Activated T-helper 2 cell treated with anti-CD3 and anti-CD28 coated beads, Interferon-gamma antibody, Interleukin-2, Interleukin-4, amounts not matched to agents 10 μg/mL and 5 μg/mL and 100 μg/mL, durations not matched to agents 14 hours and 24 hours and 36 hours (primary cell): ENCODE data around the gene SETD1A. TPM values are rescaled to one million over a fixed set of nuclear protein-coding genes. Genes with fewer than 3 reads are reported as not detected.
A peak's percentile ranks its signal among the peaks of the same experiment; 100 is the strongest.
"Not testable (repeated sequence)": the region's sequence is repeated elsewhere in the genome, so short reads cannot be mapped to it uniquely, and the experiment has no call there.

Experiments used
- DNase-seq: peaks from one replicate; pipeline ENCODE4 v3.0.0; 2021; ENCODE audit warnings: low spot score
- H3K27ac Mint-ChIP-seq: one replicate; pipeline ENCODE4 v1.8.0; 2021; ENCODE audit warnings: mixed read lengths
- H3K27me3 Mint-ChIP-seq: one replicate; pipeline ENCODE4 v1.8.0; 2021; ENCODE audit warnings: low read depth, mixed read lengths
- H3K36me3 Mint-ChIP-seq: one replicate; pipeline ENCODE4 v1.8.0; 2021; ENCODE audit warnings: low read depth, mixed read lengths
- H3K4me1 Mint-ChIP-seq: one replicate; pipeline ENCODE4 v1.8.0; 2021; ENCODE audit warnings: low read depth, mixed read lengths
- H3K4me3 Mint-ChIP-seq: one replicate; pipeline ENCODE4 v1.8.0; 2021; ENCODE audit warnings: low read depth, mild to moderate bottlenecking, moderate library complexity, mixed read lengths
- H3K9me3 Mint-ChIP-seq: one replicate; pipeline ENCODE4 v1.8.0; 2021; ENCODE audit warnings: mixed read lengths
- intact Hi-C: fragments of 100-400 bp; cut with micrococcal nuclease; formaldehyde crosslinking; loops from one replicate; pipeline ENCODE4 v1.15.1; 2023
- total RNA-seq: library from RNA; stranded (reverse); gene quantifications from 2 replicates; pipeline ENCODE4 v1.2.3, GENCODE V29; 2022

Gene SETD1A
- total RNA-seq, 1 donor from 2014 or later = 28.9 TPM

DNA sequence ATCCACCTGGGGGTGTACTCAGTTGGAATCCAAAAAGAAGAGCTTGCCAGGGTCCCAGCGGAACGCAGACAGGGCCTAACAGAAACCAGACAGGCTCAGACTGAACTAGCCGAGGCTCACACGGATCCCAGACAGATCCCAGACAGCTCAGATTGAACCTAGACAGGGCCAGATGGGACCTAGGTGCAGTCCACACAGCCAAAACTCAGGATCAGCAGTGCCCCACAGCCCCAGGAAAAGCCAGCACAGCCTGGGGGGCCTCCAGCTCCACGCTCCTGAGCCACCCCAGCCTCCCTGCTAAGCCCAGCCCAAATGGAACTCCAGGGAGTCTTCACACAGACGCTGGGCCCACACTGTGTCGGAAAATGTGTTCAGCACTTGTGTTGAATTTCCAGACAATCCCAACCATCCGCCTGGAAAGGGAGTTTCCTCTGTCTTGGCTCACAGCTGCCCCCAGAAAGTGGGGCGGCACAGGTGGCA lies 45.3 kb downstream of the SETD1A start:
- intact Hi-C loops = no loop called here
- Mint-ChIP-seq H3K4me3 (no peak overlapping the region), H3K9me3 (no peaks in the 10 kb centered on the region), H3K36me3 (no peaks in the 10 kb centered on the region), H3K27me3 (peaks cover 6% of the 10 kb centered on the region), H3K27ac (no peak overlapping the region), H3K4me1 (no peaks in the 10 kb centered on the region)
- DNase-seq = no peak

DNA sequence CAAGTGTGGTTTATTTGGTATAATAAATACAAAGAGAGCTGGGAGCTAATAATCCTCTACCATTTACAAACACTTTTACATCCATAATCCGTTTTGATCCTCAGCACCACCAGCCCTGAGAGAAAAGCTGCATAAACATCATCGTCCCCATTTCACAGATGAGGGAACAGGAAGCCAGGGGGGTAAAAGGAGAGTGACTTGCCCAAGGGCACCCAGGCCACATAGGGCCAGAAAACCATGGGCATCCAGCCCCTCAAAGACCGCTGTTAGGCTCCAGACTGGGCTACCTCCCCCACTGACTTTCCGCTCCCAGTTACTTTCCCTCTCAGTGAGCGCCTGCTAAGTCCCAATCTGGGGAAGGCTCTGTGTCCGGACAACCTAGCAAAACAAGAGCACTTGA lies 46.2 kb downstream of the SETD1A start:
- no peaks in the 10 kb centered on the region for H3K9me3 Mint-ChIP-seq
- H3K4me3 Mint-ChIP-seq = no peak overlapping the region
- no peak overlapping the region for H3K27ac Mint-ChIP-seq
- H3K27me3 Mint-ChIP-seq = peaks cover 6% of the 10 kb centered on the region
- DNase-seq = no peak
- intact Hi-C loops = no loop called here
- no peaks in the 10 kb centered on the region for H3K36me3 Mint-ChIP-seq
- H3K4me1 Mint-ChIP-seq = no peaks in the 10 kb centered on the region

DNA sequence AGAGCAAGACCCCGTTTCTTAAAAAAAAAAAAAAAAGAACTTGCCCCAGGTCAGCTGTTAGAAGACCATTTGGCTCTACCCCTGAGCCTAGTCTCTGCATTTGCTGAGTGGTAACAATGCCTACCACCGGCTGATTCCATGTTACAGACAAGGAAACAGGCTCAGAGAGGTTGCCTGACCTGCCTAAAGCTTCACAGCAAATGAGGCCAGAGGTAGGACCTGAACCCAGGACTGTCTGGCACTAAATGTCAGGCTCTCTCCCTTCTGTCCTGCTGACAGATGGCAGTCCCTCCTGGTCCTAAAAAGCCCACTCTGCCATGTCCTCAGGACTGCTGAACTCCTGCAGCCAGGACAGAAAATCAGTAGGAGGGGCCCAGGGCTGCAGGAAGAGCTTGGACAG lies 47.1 kb downstream of the SETD1A start:
- H3K4me3 Mint-ChIP-seq = no peak overlapping the region
- H3K27ac Mint-ChIP-seq = no peak overlapping the region
- peaks cover 13% of the 10 kb centered on the region for H3K27me3 Mint-ChIP-seq
- no peaks in the 10 kb centered on the region for H3K4me1 Mint-ChIP-seq
- no peaks in the 10 kb centered on the region for H3K9me3 Mint-ChIP-seq
- intact Hi-C loops = no loop called here
- DNase-seq = no peak
- H3K36me3 Mint-ChIP-seq = no peaks in the 10 kb centered on the region

DNA sequence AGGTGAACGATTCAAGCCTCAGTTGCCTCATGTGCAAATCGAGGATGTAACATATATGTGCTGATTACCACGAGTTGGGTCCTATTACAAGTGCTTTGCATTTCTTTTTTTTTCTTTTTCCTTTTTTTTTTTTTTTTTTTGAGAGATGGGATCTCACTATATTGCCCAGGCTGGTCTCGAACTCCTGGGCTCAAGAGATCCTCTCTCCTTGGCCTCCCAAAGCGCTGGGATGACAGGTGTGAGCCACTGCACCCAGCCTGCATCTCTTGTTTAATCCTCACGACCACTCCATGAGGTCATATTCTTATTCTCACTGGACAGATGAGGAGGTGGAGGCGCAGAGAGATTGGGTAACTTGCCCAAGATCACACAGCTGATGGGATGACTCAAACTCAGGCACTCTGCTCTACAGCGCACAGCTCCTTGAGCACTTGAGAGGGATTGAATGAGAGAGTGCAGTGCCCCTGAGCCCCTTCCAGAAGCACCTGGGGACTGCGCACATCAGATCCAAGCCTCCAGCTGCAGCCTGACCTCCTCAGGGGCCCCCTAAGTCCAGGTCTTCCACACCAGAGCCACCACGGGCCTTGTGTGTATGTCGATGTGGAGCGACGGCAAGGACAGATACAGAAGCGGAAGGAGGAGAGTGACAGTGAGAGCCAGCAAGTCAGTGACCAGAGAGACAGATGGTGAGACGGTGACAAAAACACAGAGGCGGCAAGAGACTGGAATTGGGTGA lies 48.0 kb downstream of the SETD1A start:
- DNase-seq = no peak
- intact Hi-C loops = no loop called here
- no peak overlapping the region for H3K27ac Mint-ChIP-seq
- H3K4me3 Mint-ChIP-seq = no peak overlapping the region
- peaks cover 3% of the 10 kb centered on the region for H3K4me1 Mint-ChIP-seq
- no peaks in the 10 kb centered on the region for H3K36me3 Mint-ChIP-seq
- H3K27me3 Mint-ChIP-seq = peaks cover 18% of the 10 kb centered on the region
- no peaks in the 10 kb centered on the region for H3K9me3 Mint-ChIP-seq

DNA sequence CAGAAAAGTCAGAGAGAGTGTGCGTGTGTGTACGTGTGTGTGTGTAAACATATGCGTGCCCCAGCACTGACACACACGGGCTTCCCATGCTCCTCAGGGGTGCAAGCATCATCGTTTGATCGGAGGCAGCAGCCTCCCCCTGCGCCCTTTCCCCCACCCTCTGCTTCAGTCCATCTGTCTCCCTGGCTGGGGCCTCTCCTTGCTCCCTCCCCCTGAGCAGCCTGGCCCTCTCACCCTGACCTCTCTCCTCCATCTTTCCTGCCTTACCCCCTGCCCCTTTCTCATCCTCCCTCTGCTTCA lies 48.5 kb downstream of the SETD1A start:
- H3K4me1 Mint-ChIP-seq = peaks cover 3% of the 10 kb centered on the region
- H3K36me3 Mint-ChIP-seq = no peaks in the 10 kb centered on the region
- H3K27me3 Mint-ChIP-seq = peaks cover 21% of the 10 kb centered on the region
- H3K27ac Mint-ChIP-seq = no peak overlapping the region
- intact Hi-C loops = no loop called here
- H3K4me3 Mint-ChIP-seq = no peak overlapping the region
- DNase-seq = no peak
- no peaks in the 10 kb centered on the region for H3K9me3 Mint-ChIP-seq

DNA sequence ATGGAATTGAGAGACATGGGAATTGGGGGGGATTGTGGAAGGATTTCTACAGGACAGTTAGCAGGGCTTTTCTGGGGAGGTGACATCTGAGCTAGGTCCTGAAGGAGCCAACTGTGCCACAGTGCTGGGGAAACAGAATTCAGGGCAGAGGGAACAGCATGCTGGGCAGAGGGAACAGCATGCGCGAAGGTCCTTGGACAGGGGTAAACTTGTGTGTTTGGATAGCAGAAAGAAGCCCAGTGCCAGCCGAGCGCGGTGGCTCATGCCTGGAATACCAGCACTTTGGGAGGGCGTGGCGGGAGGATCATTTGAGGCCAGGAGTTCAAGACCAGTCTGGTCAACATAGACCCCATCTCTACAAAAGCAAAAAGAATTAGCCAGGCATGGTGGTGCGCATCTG lies 49.0 kb downstream of the SETD1A start:
- Mint-ChIP-seq H3K27ac (no peak overlapping the region), H3K4me3 (no peak overlapping the region), H3K36me3 (no peaks in the 10 kb centered on the region), H3K9me3 (no peaks in the 10 kb centered on the region), H3K4me1 (peaks cover 3% of the 10 kb centered on the region), H3K27me3 (peaks cover 27% of the 10 kb centered on the region)
- intact Hi-C loops = no loop called here
- no peak for DNase-seq

DNA sequence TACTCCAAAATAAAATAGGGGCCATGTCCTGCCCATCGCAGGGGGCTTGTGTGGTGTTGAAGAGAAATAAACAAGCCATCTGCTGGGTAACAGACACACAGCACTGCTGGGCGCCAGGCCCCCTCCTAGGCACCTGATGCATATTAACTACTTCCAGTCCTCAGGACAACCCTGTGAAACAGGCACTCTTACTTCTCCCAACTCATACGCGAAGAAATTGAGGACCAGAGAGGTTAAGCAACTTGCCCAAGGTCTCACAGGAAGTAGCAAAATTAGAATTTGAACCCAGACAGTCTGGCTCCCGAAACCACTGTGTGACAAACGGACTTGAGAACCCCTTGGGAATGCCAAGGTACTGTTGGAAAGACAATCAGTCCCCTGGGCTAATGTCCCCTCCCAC lies 50.1 kb downstream of the SETD1A start:
- intact Hi-C loops = no loop called here
- DNase-seq = no peak
- Mint-ChIP-seq H3K27me3 (peaks cover 37% of the 10 kb centered on the region), H3K4me3 (no peak overlapping the region), H3K4me1 (peaks cover 3% of the 10 kb centered on the region), H3K9me3 (no peaks in the 10 kb centered on the region), H3K36me3 (no peaks in the 10 kb centered on the region), H3K27ac (no peak overlapping the region)

DNA sequence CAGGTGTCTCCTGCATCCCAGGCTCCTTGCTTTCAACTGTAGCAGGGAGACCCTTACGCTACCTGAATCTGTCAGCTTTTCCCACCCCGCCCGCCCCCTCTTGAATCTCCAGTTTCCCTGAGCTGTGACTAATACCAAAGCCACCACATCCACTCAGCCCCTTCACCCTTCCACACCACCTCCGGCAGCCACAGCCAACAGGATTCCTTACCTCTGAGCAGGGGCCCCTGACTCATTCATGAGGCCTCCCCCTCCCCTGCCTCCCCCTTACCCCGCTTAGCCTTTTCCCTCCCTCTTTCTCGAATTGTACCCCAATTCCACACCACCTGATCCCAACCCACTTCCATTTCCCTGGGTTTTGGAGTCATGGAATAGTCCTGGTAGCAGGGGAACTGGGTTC lies 50.6 kb downstream of the SETD1A start:
- H3K4me1 Mint-ChIP-seq = peaks cover 3% of the 10 kb centered on the region
- intact Hi-C loops = no loop called here
- peaks cover 40% of the 10 kb centered on the region for H3K27me3 Mint-ChIP-seq
- H3K36me3 Mint-ChIP-seq = no peaks in the 10 kb centered on the region
- no peak overlapping the region for H3K4me3 Mint-ChIP-seq
- H3K9me3 Mint-ChIP-seq = no peaks in the 10 kb centered on the region
- H3K27ac Mint-ChIP-seq = no peak overlapping the region
- DNase-seq = no peak

DNA sequence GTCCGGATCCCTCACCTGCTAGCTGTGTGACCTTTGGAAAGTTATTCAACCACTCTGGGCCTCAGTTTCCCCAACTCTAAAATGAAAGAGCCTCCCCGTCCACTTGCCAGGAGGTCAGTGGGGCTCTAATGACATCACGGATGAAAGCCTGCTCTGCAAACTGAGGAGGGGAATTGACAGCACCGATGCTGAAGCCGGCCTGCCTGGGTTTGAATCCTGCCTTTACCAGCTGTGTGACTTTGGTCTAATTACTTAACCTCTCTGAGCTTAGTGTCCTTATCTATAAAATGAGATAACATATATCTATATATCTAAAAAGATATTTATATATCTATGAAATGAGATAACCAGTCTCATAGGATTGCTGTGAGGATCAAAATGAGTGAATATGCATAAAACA lies 51.0 kb downstream of the SETD1A start:
- Mint-ChIP-seq H3K27me3 (peaks cover 44% of the 10 kb centered on the region), H3K9me3 (no peaks in the 10 kb centered on the region), H3K4me1 (peaks cover 3% of the 10 kb centered on the region), H3K27ac (no peak overlapping the region), H3K4me3 (no peak overlapping the region), H3K36me3 (no peaks in the 10 kb centered on the region)
- intact Hi-C loops = no loop called here
- no peak for DNase-seq

DNA sequence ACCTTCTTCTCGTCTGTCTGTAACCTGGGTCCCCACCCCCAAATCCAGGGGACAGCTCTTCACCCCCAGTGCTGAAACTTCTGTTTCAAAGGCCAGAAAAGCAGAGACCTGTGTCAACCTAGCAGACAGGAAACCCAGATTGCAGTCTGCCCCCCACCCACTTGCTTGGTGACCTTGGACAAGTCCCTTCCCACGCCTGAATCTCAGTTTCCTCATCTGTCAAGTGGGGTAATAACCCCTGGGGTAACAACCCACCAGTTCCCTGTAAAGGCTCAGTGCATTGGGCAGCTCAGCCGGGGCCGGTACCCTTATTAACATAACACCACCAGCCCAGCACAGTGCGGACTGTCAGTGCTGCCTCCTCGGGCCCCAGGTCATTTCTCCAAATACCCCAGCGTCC lies 51.6 kb downstream of the SETD1A start:
- Mint-ChIP-seq H3K27me3 (peaks cover 47% of the 10 kb centered on the region), H3K36me3 (no peaks in the 10 kb centered on the region), H3K9me3 (no peaks in the 10 kb centered on the region), H3K4me3 (no peak overlapping the region), H3K27ac (no peak overlapping the region), H3K4me1 (peaks cover 3% of the 10 kb centered on the region)
- DNase-seq = no peak
- intact Hi-C loops = no loop called here

DNA sequence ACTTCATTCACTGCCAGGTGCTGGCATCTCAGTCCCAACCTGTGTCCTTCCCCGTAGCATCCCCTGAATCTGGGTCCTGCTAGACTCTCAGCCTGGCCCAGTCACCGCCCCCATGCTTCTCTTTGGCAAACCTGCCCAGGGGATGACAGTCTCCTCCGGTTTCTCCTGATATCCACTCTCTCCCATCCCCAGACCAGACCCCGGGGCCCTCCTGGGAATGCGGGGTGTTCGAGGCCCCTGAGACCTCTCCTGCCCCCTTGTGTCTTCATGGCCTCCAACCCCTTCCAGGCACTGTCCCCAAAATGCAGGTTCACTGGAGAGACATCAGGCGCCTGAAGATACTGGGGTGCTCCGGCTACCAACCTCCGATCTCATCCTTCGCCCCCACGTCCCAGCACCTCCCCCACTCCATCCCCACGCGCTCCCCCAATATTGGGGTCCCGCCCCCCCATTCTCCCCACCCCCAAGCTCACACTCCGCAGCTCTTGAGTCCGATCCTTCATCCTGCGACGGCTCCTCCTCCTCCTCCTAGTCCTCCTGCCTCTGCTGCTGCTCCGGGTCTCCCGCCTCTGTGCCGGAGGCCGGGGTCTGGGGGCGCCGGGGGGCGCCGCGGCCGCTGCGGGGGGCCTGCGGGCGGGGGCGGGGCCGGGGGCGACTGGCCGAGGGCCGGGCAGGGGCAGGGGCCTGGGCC lies 52.5 kb downstream of the SETD1A start:
- no peak for DNase-seq
- H3K9me3 Mint-ChIP-seq = no peaks in the 10 kb centered on the region
- peaks cover 48% of the 10 kb centered on the region for H3K27me3 Mint-ChIP-seq
- peaks cover 3% of the 10 kb centered on the region for H3K4me1 Mint-ChIP-seq
- H3K4me3 Mint-ChIP-seq = peak overlapping the region; percentile 60
- intact Hi-C loops = no loop called here
- H3K27ac Mint-ChIP-seq = no peak overlapping the region
- no peaks in the 10 kb centered on the region for H3K36me3 Mint-ChIP-seq

DNA sequence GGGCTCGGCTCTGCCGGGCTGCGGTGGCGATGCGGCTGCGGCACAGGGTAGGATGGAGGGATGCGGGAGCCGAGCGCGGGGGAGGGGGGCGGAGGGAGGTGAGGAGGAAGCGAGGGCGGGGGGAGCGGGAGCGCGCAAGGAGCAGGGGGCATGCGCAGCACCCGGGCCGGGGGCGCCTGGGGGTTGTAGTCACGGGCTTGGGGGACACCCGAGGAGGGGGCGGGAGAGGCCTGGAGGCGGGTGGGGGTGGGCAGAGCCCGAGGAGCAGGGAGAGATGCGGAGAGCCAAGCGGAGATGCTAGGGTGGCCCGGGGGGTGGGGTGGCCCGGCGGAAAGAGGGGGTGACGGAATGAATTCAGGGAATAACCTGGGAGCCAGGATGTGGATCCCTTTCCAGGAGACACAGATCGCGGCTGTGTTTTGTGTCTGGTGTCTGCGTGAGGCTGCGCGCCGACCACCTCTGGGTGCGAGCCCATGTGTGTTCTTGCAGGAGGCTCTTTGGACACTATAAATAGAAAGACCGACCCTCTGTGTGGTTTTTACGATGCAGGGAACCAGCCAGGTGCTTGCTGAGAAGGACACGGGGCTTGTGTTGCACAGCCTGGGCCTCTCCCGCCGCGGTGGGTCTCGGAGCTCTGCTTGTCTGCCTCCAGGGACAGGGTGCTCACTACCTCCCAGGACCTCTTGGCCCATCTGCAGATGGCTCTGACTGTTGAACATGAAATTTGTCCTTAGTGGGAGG lies 53.2 kb downstream of the SETD1A start, which contains the start of gene STX1B:
Gene STX1B, minus strand, starts transcription at position 54 of the 741 bp plus-strand sequence. CDS start 242 bp downstream, outside the sequence.
- DNase-seq = no peak
- peak within 1 kb of the TSS; percentile 60 for H3K4me3 Mint-ChIP-seq
- no peaks in the 10 kb centered on the region for H3K9me3 Mint-ChIP-seq
- H3K27me3 Mint-ChIP-seq = peaks cover 50% of the 10 kb centered on the region
- H3K4me1 Mint-ChIP-seq = peaks cover 3% of the 10 kb centered on the region
- H3K36me3 Mint-ChIP-seq = no peaks in the 10 kb centered on the region
- intact Hi-C loops = no loop called here
- no peak within 1 kb of the TSS for H3K27ac Mint-ChIP-seq

DNA sequence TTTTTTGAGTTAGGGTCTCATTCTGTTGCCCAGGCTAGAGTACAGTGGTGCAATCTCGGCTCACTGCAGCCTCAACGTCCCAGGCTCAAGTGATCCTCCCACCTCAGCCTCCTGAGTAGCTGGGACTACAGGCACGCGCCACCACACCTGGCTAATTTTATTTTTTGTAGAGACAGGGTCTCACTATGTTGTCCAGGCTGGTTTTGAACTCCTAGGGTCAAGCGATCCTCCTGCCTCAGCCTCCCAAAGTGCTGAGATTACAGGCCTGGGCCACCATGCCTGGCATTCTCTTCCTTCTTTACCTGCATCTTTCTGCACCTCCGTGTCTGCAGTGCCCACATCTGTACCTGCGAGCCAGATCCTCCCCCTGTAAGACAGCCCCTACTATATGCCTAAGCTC lies 54.3 kb downstream of the SETD1A start:
- H3K27me3 Mint-ChIP-seq = peaks cover 45% of the 10 kb centered on the region
- H3K27ac Mint-ChIP-seq, DNase-seq, H3K4me1 Mint-ChIP-seq, H3K36me3 Mint-ChIP-seq, H3K9me3 Mint-ChIP-seq, intact Hi-C loops: not testable (repeated sequence)
- H3K4me3 Mint-ChIP-seq = peak overlapping the region; percentile 57
